Gastroesophageal sphincter (tissue), 3 donors: ENCODE measurements around the gene PDE1A.

ENCODE experiments used
- CTCF ChIP-seq, 4 experiments: fragments of 200-600 bp in 2 of 4; fragments of 450-650 bp in 2 of 4; sonication (generic) in 1 of 4; IDR thresholded peaks; one replicate each; pipeline ENCODE4 v1.5.1; 2017 to 2019; ENCODE audit warnings: antibody characterized with exemption in 4 of 4, mild to moderate bottlenecking in 2 of 4, moderate library complexity in 2 of 4
- POLR2A ChIP-seq, 2 donors: fragments of 450-650 bp; IDR thresholded peaks; one replicate each; pipeline ENCODE4 v1.6.1; 2017; ENCODE audit warnings: antibody characterized with exemption in 2 of 2, mild to moderate bottlenecking in 2 of 2, moderate library complexity in 1 of 2
- POLR2AphosphoS5 ChIP-seq: sonication (generic); formaldehyde crosslinking; IDR thresholded peaks from one replicate; pipeline ENCODE4 v1.6.1; 2017; ENCODE audit warnings: antibody characterized with exemption

- TF ChIP-seq CTCF (IDR thresholded peaks at IDR 0.05) (no peak), POLR2A (IDR thresholded peaks at IDR 0.05) (no peak), POLR2AphosphoS5 (no peak)
Measured at GRCh38 chr2:182097571-182098164, 329.2 kb downstream of the PDE1A start.
